AG09309 (cell line): ENCODE measurements around the gene APP.

ENCODE experiments used
- DNase-seq: peaks from one replicate; pipeline ENCODE4 v3.0.0-alpha.2; 2010; ENCODE audit warnings: low read depth
- H3K4me3 ChIP-seq: 2 replicates; pipeline ENCODE4 v1.5.1; 2011; ENCODE audit warnings: mild to moderate bottlenecking, low read depth, low read length, moderate library complexity; ENCODE audit not compliant: control insufficient read depth
- TF ChIP-seq, protein P1 (sequence below): IDR thresholded peaks from 2 replicates; pipeline ENCODE4 v1.5.1; 2011; ENCODE audit warnings: mild to moderate bottlenecking, low read depth, low read length, inconsistent platforms; ENCODE audit not compliant: insufficient read depth, control insufficient read depth; ENCODE audit errors: missing control alignments

The APP gene

DNA sequence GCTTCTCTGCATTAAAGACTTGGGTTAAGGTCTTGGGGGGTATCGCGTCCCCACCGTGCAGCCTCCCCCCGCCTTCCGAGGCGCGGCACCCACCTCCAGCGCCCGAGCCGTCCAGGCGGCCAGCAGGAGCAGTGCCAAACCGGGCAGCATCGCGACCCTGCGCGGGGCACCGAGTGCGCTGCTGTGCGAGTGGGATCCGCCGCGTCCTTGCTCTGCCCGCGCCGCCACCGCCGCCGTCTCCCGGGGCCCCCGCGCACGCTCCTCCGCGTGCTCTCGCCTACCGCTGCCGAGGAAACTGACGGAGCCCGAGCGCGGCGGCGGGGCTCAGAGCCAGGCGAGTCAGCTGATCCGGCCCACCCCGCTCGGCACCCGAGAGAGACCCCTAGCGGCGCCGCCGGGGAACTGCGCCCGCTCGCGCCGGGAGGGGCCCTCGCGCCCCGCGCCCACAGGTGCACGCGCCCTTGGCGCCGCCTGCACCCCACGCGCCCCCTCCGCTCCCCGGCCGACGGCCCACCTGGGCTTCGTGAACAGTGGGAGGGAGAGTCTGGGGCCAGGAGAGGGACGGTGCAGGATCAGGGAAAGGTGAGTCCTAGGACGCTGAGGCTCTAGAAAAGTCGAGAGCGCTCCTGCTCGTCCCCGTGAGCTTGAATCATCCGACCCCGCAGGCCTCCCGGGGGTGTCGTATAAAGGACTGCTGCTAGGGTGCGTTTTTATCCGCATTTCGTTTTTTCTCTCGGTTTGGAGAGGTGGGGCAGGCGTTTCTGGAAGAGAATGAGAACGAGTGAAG, at the start of gene APP:
Gene APP, minus strand, starts transcription at position 300 of the 787 bp plus-strand sequence. Its CDS starts 150 bp downstream, at position 150.
- H3K4me3 ChIP-seq, result peak within 1 kb of the TSS; percentile 66
- TF ChIP-seq, protein P1, sequence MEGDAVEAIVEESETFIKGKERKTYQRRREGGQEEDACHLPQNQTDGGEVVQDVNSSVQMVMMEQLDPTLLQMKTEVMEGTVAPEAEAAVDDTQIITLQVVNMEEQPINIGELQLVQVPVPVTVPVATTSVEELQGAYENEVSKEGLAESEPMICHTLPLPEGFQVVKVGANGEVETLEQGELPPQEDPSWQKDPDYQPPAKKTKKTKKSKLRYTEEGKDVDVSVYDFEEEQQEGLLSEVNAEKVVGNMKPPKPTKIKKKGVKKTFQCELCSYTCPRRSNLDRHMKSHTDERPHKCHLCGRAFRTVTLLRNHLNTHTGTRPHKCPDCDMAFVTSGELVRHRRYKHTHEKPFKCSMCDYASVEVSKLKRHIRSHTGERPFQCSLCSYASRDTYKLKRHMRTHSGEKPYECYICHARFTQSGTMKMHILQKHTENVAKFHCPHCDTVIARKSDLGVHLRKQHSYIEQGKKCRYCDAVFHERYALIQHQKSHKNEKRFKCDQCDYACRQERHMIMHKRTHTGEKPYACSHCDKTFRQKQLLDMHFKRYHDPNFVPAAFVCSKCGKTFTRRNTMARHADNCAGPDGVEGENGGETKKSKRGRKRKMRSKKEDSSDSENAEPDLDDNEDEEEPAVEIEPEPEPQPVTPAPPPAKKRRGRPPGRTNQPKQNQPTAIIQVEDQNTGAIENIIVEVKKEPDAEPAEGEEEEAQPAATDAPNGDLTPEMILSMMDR, result peak; percentile 61
- no peak for DNase-seq

DNA sequence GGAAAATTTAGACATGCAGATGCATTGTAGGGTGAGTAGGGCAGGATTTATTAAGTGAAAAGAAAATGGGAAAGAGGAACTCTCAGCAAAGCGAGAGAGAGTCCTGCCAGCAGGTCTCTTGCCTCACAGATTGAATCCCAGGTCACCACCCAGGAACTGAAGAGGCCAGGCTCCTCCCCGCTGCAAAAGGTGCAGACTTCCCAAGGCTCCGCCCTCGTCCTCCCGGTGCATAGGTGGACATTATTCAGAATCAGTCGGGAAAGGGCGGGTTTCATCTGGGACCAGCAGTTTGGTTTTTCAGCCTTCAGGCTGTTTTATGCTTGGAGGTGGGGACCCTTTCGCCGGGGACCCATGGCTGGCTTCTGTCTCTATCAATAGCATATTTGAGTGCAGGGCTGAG, 41.6 kb upstream of the APP start:
- no peak for DNase-seq
- H3K4me3 ChIP-seq, result no peak overlapping the region
- TF ChIP-seq, protein P1, result no peak

DNA sequence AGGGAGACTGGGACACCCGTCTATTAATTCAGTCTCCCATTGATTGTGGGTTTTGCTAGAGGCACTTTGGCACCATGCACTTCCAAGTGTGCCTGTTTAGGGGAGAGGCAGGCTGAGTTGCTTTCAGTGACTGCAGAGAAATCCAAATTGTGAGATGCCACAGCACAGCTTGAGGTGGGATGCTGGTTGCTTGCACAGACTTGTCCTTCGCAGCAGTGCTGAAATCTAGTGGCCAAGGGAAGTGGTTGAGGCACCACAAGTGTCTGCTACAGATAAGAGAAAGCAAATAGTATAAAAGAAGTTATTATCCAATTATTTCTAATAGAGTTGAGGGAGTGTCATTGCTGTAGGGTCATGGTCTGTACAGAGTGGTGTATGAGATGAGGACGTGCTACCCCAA, 40.0 kb upstream of the APP start:
- TF ChIP-seq, protein P1, result no peak
- no peak for DNase-seq
- H3K4me3 ChIP-seq, result no peak overlapping the region

DNA sequence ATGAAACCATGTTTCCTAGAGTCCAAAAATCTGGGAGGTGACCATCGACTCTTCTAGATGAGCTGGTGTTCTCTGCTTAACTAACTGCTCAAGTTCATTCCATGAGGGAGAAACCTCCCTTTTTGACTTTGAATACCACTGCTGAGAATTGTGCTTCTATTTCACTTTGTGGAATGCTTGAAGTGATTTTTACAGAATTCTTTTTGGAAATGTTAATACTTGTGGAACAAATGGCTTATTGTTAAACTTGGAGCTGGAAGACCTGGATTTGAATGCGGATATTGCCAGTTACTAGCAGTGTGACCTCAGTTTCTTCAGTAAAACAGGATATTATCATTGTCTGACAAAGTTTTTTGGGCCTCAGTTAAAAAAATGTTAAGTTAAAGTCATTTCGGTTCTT, 36.5 kb upstream of the APP start:
- DNase-seq, result no peak
- TF ChIP-seq, protein P1, result no peak
- no peak overlapping the region for H3K4me3 ChIP-seq

DNA sequence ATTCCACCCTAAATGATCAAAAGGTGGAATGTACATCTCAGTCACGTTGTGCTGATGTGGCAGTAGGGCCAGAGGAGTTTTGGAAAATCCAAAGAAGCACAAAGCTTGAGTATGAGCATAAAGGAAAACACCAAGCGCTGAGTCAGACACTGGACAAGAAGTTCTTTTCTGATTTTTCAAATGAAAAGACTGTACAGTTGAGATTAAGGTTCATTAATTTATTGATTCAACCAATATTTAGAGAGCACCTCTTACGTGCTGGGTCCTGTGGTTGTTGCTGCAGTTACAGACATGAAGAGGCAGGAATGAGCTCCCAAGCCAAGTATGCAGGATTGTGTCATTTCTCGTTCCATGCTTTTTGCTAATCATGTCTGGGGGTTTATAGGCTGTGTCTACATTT, 28.9 kb upstream of the APP start:
- DNase-seq, result peak; percentile 67

DNA sequence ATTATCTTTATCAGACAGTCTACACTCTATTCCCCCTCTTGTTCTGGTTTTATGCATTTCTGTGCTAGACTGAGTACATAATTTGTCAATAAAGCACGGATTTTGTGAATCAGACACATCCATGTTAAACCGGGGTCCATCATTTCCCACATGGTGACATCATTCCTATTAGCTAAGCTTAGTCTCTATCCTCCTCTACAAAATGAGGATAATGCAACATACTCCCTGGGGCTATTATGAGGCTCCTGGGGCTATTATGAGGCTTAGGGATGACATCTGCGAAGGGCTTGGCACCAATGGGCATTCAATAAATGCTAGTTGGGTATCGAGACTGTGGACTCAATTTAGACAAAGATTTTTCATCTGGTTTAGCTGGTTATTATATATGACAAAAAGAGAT, 25.1 kb upstream of the APP start:
- TF ChIP-seq, protein P1, result no peak
- no peak overlapping the region for H3K4me3 ChIP-seq
- DNase-seq, result no peak

More for the DNA sequence above, 28.9 kb upstream of the APP start:
- TF ChIP-seq, protein P1, result no peak
- no peak overlapping the region for H3K4me3 ChIP-seq

DNA sequence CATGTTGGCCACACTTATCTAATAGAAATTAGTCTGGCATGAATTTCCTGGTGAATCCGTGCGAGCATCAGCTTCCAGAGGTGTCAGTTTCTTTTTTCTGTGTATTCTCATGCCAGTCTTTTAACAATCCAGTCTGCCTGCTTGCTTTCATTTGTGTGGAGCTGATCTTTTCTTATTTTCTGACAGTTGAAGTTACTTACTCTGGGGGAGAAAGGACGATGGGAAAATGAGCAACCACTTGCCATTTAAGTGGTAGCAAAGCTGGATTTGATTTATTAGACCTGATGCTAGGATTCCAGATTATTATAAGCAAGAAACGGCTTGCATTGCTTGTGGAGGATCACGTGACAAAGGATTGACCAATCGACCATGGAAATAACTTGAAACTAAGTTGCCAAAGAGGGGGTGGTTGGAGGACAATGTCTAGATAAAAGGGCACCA, 24.3 kb upstream of the APP start:
- no peak for DNase-seq
- peak overlapping the region; percentile 10 for H3K4me3 ChIP-seq
- TF ChIP-seq, protein P1, result no peak
